Parathyroid adenoma (tissue), 2 donors: Measurements from ENCODE around the gene ZNF766.
"Not testable (repeated sequence)": the region's sequence is repeated elsewhere in the genome, so short reads cannot be mapped to it uniquely, and the experiment has no call there.

ENCODE experiments used
- H2AFZ ChIP-seq: fragments of 300-600 bp; sonication (generic); one replicate; pipeline ENCODE4 v1.7.0; 2017; ENCODE audit warnings: antibody characterized with exemption, mild to moderate bottlenecking
- H3K27ac ChIP-seq: fragments of 300-600 bp; sonication (generic); one replicate; pipeline ENCODE4 v1.7.0; 2017
- H3K27me3 ChIP-seq: fragments of 300-600 bp; sonication (generic); one replicate; pipeline ENCODE4 v1.7.0; 2017; ENCODE audit warnings: low read length; ENCODE audit not compliant: control insufficient read depth, insufficient read depth
- H3K36me3 ChIP-seq: fragments of 300-600 bp; sonication (generic); one replicate; pipeline ENCODE4 v1.7.0; 2017; ENCODE audit warnings: low read length; ENCODE audit not compliant: control insufficient read depth, insufficient read depth
- H3K4me1 ChIP-seq: fragments of 300-600 bp; sonication (generic); one replicate; pipeline ENCODE4 v1.7.0; 2017; ENCODE audit warnings: control low read depth
- H3K4me2 ChIP-seq: fragments of 300-600 bp; sonication (generic); one replicate; pipeline ENCODE4 v1.7.0; 2017; ENCODE audit warnings: low read length
- H3K4me3 ChIP-seq: fragments of 300-600 bp; sonication (generic); one replicate; pipeline ENCODE4 v1.7.0; 2017; ENCODE audit warnings: low read depth, low read length
- H3K79me2 ChIP-seq: fragments of 300-600 bp; sonication (generic); one replicate; pipeline ENCODE4 v1.7.0; 2017; ENCODE audit warnings: control low read depth
- H3K9ac ChIP-seq: fragments of 300-600 bp; sonication (generic); one replicate; pipeline ENCODE4 v1.7.0; 2017; ENCODE audit warnings: mild to moderate bottlenecking
- H3K9me3 ChIP-seq: fragments of 300-600 bp; sonication (generic); one replicate; pipeline ENCODE4 v1.7.0; 2017; ENCODE audit warnings: low read length; ENCODE audit not compliant: control insufficient read depth
- CTCF ChIP-seq: fragments of 300-600 bp; sonication (generic); IDR thresholded peaks from one replicate; pipeline ENCODE4 v1.7.0; 2017; ENCODE audit warnings: antibody characterized with exemption, mild to moderate bottlenecking
- donor health status: primary hyperparathyroidism.

Gene ZNF766

GRCh38 chr19:52291781-52292180 lies 22.4 kb downstream of the ZNF766 start:
- H3K36me3 ChIP-seq, result no peaks in the 10 kb centered on the region
- H3K79me2 ChIP-seq, result peaks cover 2% of the 10 kb centered on the region
- H3K9ac ChIP-seq, result no peak overlapping the region
- H3K4me2 ChIP-seq, result no peak overlapping the region
- TF ChIP-seq CTCF, result no peak
- H3K27ac ChIP-seq, result no peak overlapping the region
- H3K27me3 ChIP-seq, result no peaks in the 10 kb centered on the region
- H3K4me1 ChIP-seq, result no peaks in the 10 kb centered on the region
- no peak overlapping the region for H2AFZ ChIP-seq
- H3K4me3 ChIP-seq, result no peak overlapping the region
- H3K9me3 ChIP-seq, result no peaks in the 10 kb centered on the region

- H3K27ac ChIP-seq, H3K9me3 ChIP-seq, H3K4me1 ChIP-seq, H3K36me3 ChIP-seq, H3K4me3 ChIP-seq, H3K79me2 ChIP-seq, H3K4me2 ChIP-seq, H2AFZ ChIP-seq, H3K27me3 ChIP-seq, H3K9ac ChIP-seq: not testable (repeated sequence)
Measured at GRCh38 chr19:52292946-52293345, 23.6 kb downstream of the ZNF766 start.

GRCh38 chr19:52296400-52296772 lies 27.0 kb downstream of the ZNF766 start:
- no peak overlapping the region for H3K9ac ChIP-seq
- no peak for TF ChIP-seq CTCF
- H3K27ac ChIP-seq, result peak overlapping the region; percentile 71
- H3K4me2 ChIP-seq, result peak overlapping the region; percentile 98
- peak overlapping the region; percentile 87 for H2AFZ ChIP-seq
- H3K79me2 ChIP-seq, result no peaks in the 10 kb centered on the region
- H3K36me3 ChIP-seq, result no peaks in the 10 kb centered on the region
- H3K4me3 ChIP-seq, result peak overlapping the region; percentile 83
- H3K4me1 ChIP-seq, result no peaks in the 10 kb centered on the region
- no peaks in the 10 kb centered on the region for H3K9me3 ChIP-seq
- H3K27me3 ChIP-seq, result no peaks in the 10 kb centered on the region

GRCh38 chr19:52296773-52297600 lies 27.6 kb downstream of the ZNF766 start, which contains the start of gene ZNF480:
ZNF480 (plus strand) TSS chr19:52297169; CDS start chr19:52300413, 3,244 bp downstream.
- Histone ChIP-seq H3K9ac (peak within 1 kb of the TSS; percentile 58), H3K4me2 (peak within 1 kb of the TSS; percentile 98), H3K36me3 (no peaks in the 10 kb centered on the region), H3K79me2 (no peaks in the 10 kb centered on the region), H2AFZ (peak within 1 kb of the TSS; percentile 93), H3K4me3 (peak within 1 kb of the TSS; percentile 86), H3K4me1 (no peaks in the 10 kb centered on the region), H3K9me3 (no peaks in the 10 kb centered on the region), H3K27me3 (no peaks in the 10 kb centered on the region), H3K27ac (peak within 1 kb of the TSS; percentile 93)
- TF ChIP-seq CTCF, result peak; percentile 14

GRCh38 chr19:52297601-52298364 lies 28.4 kb downstream of the ZNF766 start:
- Histone ChIP-seq H2AFZ (peak overlapping the region; percentile 93), H3K4me1 (no peaks in the 10 kb centered on the region), H3K4me2 (peak overlapping the region; percentile 95), H3K36me3 (no peaks in the 10 kb centered on the region), H3K79me2 (no peaks in the 10 kb centered on the region), H3K9me3 (no peaks in the 10 kb centered on the region), H3K27ac (peak overlapping the region; percentile 93), H3K9ac (peak overlapping the region; percentile 58), H3K4me3 (peak overlapping the region; percentile 86), H3K27me3 (no peaks in the 10 kb centered on the region)
- no peak for TF ChIP-seq CTCF
